HepG2 (cell line): Measurements from ENCODE around the gene PAQR7. TPM values are rescaled to one million over a fixed set of nuclear protein-coding genes. Genes with fewer than 3 reads are reported as not detected.

Experiments
- ATAC-seq: fragments of 200-7000 bp; cut with Tn5 transposase; 3 replicates; pipeline ENCODE4 v1.9.1; 2020; ENCODE audit warnings: mild to moderate bottlenecking, moderate library complexity
- BruUV-seq: library from RNA; stranded (reverse); fragments of 400-500 nt; replicated peaks from 2 replicates; lab custom pipeline; 2021; lab: Mats Ljungman, UMichigan
- CTCF ChIA-PET: fragments of 300-600 bp; formaldehyde crosslinking; extraction: SDS; loops from one replicate; lab custom pipeline; 2021; ENCODE audit warnings: low total read pairs, inconsistent platforms, low intra/inter-chr PET ratio; lab: Yijun Ruan, JAX
- POLR2A ChIA-PET: fragments of 350-600 bp; sonication (Branson Sonifier 250); formaldehyde crosslinking; loops from one replicate; lab custom pipeline; 2020; ENCODE audit warnings: antibody characterized with exemption, inconsistent platforms; lab: Yijun Ruan, JAX
- DNase-seq: peaks from one replicate; pipeline ENCODE4 v3.0.0-alpha.2; 2015; ENCODE audit warnings: low spot score
- FAIRE-seq: peaks from 3 replicates; lab custom pipeline; 2011; peaks lifted over from hg19 to GRCh38; lab: Jason Lieb, UNC
- H2AFZ ChIP-seq: one replicate; pipeline ENCODE4 v1.6.1; 2011; ENCODE audit warnings: low read length, inconsistent platforms
- H3K27ac ChIP-seq: fragments of 300-600 bp; 3 replicates; pipeline ENCODE4 v1.8.0; 2011; ENCODE audit warnings: mixed run types, mild to moderate bottlenecking, mixed read lengths, low read length, inconsistent platforms; ENCODE audit not compliant: insufficient read depth; ENCODE audit errors: extremely low read length
- H3K27me3 ChIP-seq, 2 experiments: fragments of 200-600 bp in 1 of 2; 2 replicates in 1 of 2; 3 replicates in 1 of 2; pipeline versions ENCODE4 v1.6.0 to v1.8.0; 2011; ENCODE audit warnings: low read length in 2 of 2, mild to moderate bottlenecking in 2 of 2, moderate library complexity in 2 of 2, inconsistent platforms in 1 of 2; ENCODE audit not compliant: insufficient read depth in 2 of 2, control insufficient read depth in 1 of 2
- H3K36me3 ChIP-seq, 2 experiments: fragments of 200-600 bp in 1 of 2; replicated peaks in 1 of 2; 2 replicates in 1 of 2; 3 replicates in 1 of 2; pipeline versions ENCODE4 v1.5.1 to v1.8.0; 2011; ENCODE audit warnings: low read length in 2 of 2, inconsistent platforms in 1 of 2; ENCODE audit not compliant: insufficient read depth in 2 of 2, control insufficient read depth in 1 of 2
- H3K4me1 ChIP-seq: 2 replicates; pipeline ENCODE4 v1.5.1; 2012; ENCODE audit warnings: low read length, inconsistent platforms; ENCODE audit not compliant: insufficient read depth
- H3K4me2 ChIP-seq: 2 replicates; pipeline ENCODE4 v1.6.0; 2011; ENCODE audit warnings: low read depth, low read length, inconsistent platforms
- H3K4me3 ChIP-seq, 3 experiments: fragments of 200-600 bp in 1 of 3; sonication (generic), shearing (Covaris generic) in 1 of 3; replicated peaks in 1 of 3; 2 replicates each; pipeline ENCODE4 v1.5.1; 2011 to 2016; ENCODE audit warnings: low read length in 3 of 3, inconsistent platforms in 2 of 3, low read depth in 2 of 3, mild to moderate bottlenecking in 2 of 3, control low read depth in 1 of 3, mixed read lengths in 1 of 3; ENCODE audit not compliant: insufficient read depth in 1 of 3
- H3K79me2 ChIP-seq: one replicate; pipeline ENCODE4 v1.6.1; 2011; ENCODE audit warnings: low read length, inconsistent platforms; ENCODE audit not compliant: insufficient read depth
- H3K9ac ChIP-seq: 2 replicates; pipeline ENCODE4 v1.6.0; 2011; ENCODE audit warnings: mild to moderate bottlenecking, low read depth, low read length, inconsistent platforms; ENCODE audit not compliant: insufficient read depth
- H3K9me3 ChIP-seq: 2 replicates; pipeline ENCODE4 v1.5.1; 2012; ENCODE audit warnings: mild to moderate bottlenecking, low read length
- H4K20me1 ChIP-seq: 2 replicates; pipeline ENCODE4 v1.6.0; 2011; ENCODE audit warnings: inconsistent platforms, mild to moderate bottlenecking, low read length, moderate library complexity; ENCODE audit not compliant: insufficient read depth
- AGO2 ChIP-seq: fragments of 200-400 bp; formaldehyde crosslinking; optimal IDR thresholded peaks from 2 replicates; pipeline ENCODE3; 2017; ENCODE audit warnings: mild to moderate bottlenecking, low read depth, low read length, moderate library complexity
- CBFB ChIP-seq: sonication (generic); formaldehyde crosslinking; IDR thresholded peaks from 2 replicates; pipeline ENCODE4 v1.4.0; 2020; ENCODE audit warnings: missing genetic modification reagents
- HNF4A ChIP-seq: sonication (generic); formaldehyde crosslinking; IDR thresholded peaks from 2 replicates; pipeline ENCODE4 v1.4.0; 2020; ENCODE audit warnings: missing genetic modification reagents
- NFE2L1 ChIP-seq: sonication (generic); formaldehyde crosslinking; IDR thresholded peaks from 2 replicates; pipeline ENCODE4 v1.4.0; 2020; ENCODE audit warnings: missing genetic modification reagents, mild to moderate bottlenecking, borderline replicate concordance
- NFKB2 ChIP-seq: sonication (generic); formaldehyde crosslinking; IDR thresholded peaks from 2 replicates; pipeline ENCODE4 v1.4.0; 2020; ENCODE audit warnings: missing genetic modification reagents, borderline replicate concordance
- RBAK ChIP-seq: sonication (generic); formaldehyde crosslinking; IDR thresholded peaks from 2 replicates; pipeline ENCODE4 v1.5.1; 2020; ENCODE audit warnings: mild to moderate bottlenecking, missing genetic modification reagents
- SRSF9 ChIP-seq: fragments of 200-400 bp; formaldehyde crosslinking; IDR thresholded peaks from 2 replicates; pipeline ENCODE4 v1.6.1; 2018; ENCODE audit warnings: borderline replicate concordance, mild to moderate bottlenecking, low read depth, low read length; ENCODE audit not compliant: insufficient read depth, poor library complexity, severe bottlenecking
- ZBTB20 ChIP-seq: sonication (generic); formaldehyde crosslinking; IDR thresholded peaks from 2 replicates; pipeline ENCODE4 v1.8.1; 2023; ENCODE audit warnings: missing genetic modification reagents, low read depth, mild to moderate bottlenecking, borderline replicate concordance
- ZNF180 ChIP-seq: sonication (generic); formaldehyde crosslinking; IDR thresholded peaks from 2 replicates; pipeline ENCODE4 v1.4.0; 2020; ENCODE audit warnings: low read depth, missing genetic modification reagents, borderline replicate concordance
- ZNF253 ChIP-seq: sonication (generic); formaldehyde crosslinking; IDR thresholded peaks from 2 replicates; pipeline ENCODE4 v1.8.0; 2022; ENCODE audit warnings: mild to moderate bottlenecking, missing genetic modification reagents, borderline replicate concordance
- ZNF292 ChIP-seq: sonication (generic); formaldehyde crosslinking; IDR thresholded peaks from 2 replicates; pipeline ENCODE4 v1.8.1; 2022; ENCODE audit warnings: mild to moderate bottlenecking, low read depth, missing genetic modification reagents, borderline replicate concordance
- ZSCAN29 ChIP-seq: sonication (generic); formaldehyde crosslinking; conservative IDR thresholded peaks from 2 replicates; pipeline ENCODE4 v1.4.0; 2020; ENCODE audit warnings: mild to moderate bottlenecking, missing genetic modification reagents
- WGBS: methylation state at CpG from one replicate; pipeline ENCODE4 v1.1.6; 2017; ENCODE audit warnings: low lambda C conversion rate; 5-methylcytosine and 5-hydroxymethylcytosine counted together
- in situ Hi-C: cut with HindIII; loops from 2 replicates; pipeline ENCODE4 v1.10.0; 2017; ENCODE audit warnings: low pct_unique_long_range_greater_than_20kb; ENCODE audit not compliant: extremely low pct_ligation_motif_present
- intact Hi-C: fragments of 100-400 bp; cut with micrococcal nuclease; formaldehyde crosslinking; loops from one replicate; pipeline ENCODE4 v1.10.0; 2022; ENCODE audit not compliant: unreplicated experiment
- polyA plus RNA-seq, 8 experiments: library from polyadenylated mRNA; depleted of rRNA in 3 of 8; stranded (reverse) in 7 of 8; unstranded in 1 of 8; fragments of >200 nt; fragmentation: Illumina TruSeq in 4 of 8; extraction: Trizol in 4 of 8; gene quantifications; 2 replicates each; pipeline versions ENCODE4 v1.2.1 to v1.2.3, GENCODE V29; 2011 to 2016; ENCODE audit warnings: low read depth in 4 of 8, missing spikeins in 1 of 8, mixed read lengths in 1 of 8; ENCODE audit not compliant: insufficient read depth in 1 of 8
- total RNA-seq, 5 experiments: library from RNA; depleted of rRNA; stranded (reverse); fragments of >200 nt; fragmentation: Illumina TruSeq; extraction: Trizol; gene quantifications; 2 replicates each; pipeline ENCODE4 v1.2.3, GENCODE V29; 2016; ENCODE audit warnings: low read depth in 1 of 5
- TF ChIP-seq, protein P1 (sequence below): sonication (generic); formaldehyde crosslinking; IDR thresholded peaks from 2 replicates; pipeline ENCODE4 v1.8.1; 2023; ENCODE audit warnings: missing genetic modification reagents, inconsistent platforms, borderline replicate concordance
- TF ChIP-seq, protein P2 (sequence below): sonication (generic); formaldehyde crosslinking; IDR thresholded peaks from 2 replicates; pipeline ENCODE4 v1.5.0; 2020; ENCODE audit warnings: missing genetic modification reagents
- TF ChIP-seq, protein P3 (sequence below): sonication (generic); formaldehyde crosslinking; IDR thresholded peaks from 2 replicates; pipeline ENCODE4 v1.4.0; 2020; ENCODE audit warnings: missing genetic modification reagents
- TF ChIP-seq, protein P4 (sequence below): sonication (generic); formaldehyde crosslinking; IDR thresholded peaks from 2 replicates; pipeline ENCODE4 v1.8.1; 2022; ENCODE audit warnings: mild to moderate bottlenecking, missing genetic modification reagents

Gene PAQR7
- total and polyA plus RNA-seq, 2 of the 13 experiments (the other 11 are each of a cell fraction or from before 2014, with no cell fraction given): 13.2 to 16.6 TPM

DNA sequence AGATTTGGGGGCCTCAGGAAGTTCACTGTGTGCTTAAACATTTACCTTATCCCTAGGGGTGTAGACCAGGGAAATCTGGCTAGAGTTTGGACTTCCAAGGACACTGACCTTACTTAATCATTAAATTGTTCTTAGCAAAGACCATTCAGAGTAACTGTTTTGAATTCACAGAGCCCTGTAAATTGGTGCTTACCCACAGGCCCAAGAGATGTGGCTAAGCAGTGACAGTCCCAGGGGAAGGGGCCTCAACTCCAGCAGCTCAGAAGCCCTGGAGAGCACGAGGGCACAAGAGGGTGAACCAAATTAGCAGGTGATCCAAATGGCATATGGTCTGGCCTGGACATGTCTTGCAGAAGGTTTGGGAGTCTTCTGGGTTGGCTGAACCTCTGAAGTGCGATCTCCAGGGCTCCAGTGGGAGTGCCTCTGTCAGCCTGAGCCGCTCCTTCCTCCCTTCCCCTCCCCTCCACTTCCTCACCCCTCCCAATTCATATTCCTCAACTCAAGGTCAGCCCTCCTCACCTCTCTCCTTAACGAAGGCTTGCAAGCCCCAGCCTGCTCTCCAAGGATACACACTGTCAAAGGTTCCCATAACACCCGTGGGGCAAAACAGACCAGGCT lies 4.3 kb downstream of the PAQR7 start:
- Histone ChIP-seq H2AFZ (no peak overlapping the region), H4K20me1 (no peaks in the 10 kb centered on the region), H3K9me3 (no peaks in the 10 kb centered on the region), H3K79me2 (peaks cover 22% of the 10 kb centered on the region), H3K27ac (peak overlapping the region; percentile 76), H3K4me2 (peak overlapping the region; percentile 81), H3K4me3 (peak overlapping the region; percentile 15 to 56 (median 31); a peak in 5 of 6 replicates), H3K36me3 (no peaks in the 10 kb centered on the region), H3K27me3 (no peaks in the 10 kb centered on the region; a peak in 1 of 5 replicates), H3K9ac (peak overlapping the region; percentile 31), H3K4me1 (peaks cover 90% of the 10 kb centered on the region)
- BruUV-seq: no TSS peak
- in situ Hi-C loops: no loop called here
- CTCF ChIA-PET: no interaction called here
- FAIRE-seq (peak; percentile 79), DNase-seq (peak; percentile 75), ATAC-seq (peak; percentile 12)
- intact Hi-C loops: no loop called here
- 3% methylated on average over 5 of the region's 5 CpGs for WGBS
- POLR2A ChIA-PET: interaction anchor here (1.0 kb wide), 1 partner anchor 9 kb away, joined by 4 read pairs; no protein-coding TSS in a partner anchor
- TF ChIP-seq NFKB2 (CRISPR knock-in tag): no peak
- TF ChIP-seq ZNF253 (CRISPR knock-in tag): no peak
- no peak for TF ChIP-seq AGO2
- TF ChIP-seq ZSCAN29 (CRISPR knock-in tag): peak; percentile 79; the same call in 1 of the 2 replicates
- TF ChIP-seq SRSF9: no peak
- TF ChIP-seq, protein P1, sequence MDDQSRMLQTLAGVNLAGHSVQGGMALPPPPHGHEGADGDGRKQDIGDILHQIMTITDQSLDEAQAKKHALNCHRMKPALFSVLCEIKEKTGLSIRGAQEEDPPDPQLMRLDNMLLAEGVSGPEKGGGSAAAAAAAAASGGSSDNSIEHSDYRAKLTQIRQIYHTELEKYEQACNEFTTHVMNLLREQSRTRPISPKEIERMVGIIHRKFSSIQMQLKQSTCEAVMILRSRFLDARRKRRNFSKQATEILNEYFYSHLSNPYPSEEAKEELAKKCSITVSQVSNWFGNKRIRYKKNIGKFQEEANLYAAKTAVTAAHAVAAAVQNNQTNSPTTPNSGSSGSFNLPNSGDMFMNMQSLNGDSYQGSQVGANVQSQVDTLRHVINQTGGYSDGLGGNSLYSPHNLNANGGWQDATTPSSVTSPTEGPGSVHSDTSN (CRISPR knock-in tag): no peak
- no peak for TF ChIP-seq CBFB (CRISPR knock-in tag)
- TF ChIP-seq, protein P2, sequence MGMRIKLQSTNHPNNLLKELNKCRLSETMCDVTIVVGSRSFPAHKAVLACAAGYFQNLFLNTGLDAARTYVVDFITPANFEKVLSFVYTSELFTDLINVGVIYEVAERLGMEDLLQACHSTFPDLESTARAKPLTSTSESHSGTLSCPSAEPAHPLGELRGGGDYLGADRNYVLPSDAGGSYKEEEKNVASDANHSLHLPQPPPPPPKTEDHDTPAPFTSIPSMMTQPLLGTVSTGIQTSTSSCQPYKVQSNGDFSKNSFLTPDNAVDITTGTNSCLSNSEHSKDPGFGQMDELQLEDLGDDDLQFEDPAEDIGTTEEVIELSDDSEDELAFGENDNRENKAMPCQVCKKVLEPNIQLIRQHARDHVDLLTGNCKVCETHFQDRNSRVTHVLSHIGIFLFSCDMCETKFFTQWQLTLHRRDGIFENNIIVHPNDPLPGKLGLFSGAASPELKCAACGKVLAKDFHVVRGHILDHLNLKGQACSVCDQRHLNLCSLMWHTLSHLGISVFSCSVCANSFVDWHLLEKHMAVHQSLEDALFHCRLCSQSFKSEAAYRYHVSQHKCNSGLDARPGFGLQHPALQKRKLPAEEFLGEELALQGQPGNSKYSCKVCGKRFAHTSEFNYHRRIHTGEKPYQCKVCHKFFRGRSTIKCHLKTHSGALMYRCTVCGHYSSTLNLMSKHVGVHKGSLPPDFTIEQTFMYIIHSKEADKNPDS (CRISPR knock-in tag): no peak
- TF ChIP-seq RBAK (CRISPR knock-in tag): no peak
- TF ChIP-seq ZNF292 (CRISPR knock-in tag): 0 out of 2 replicates have a peak, but pooled peaks have one; percentile 12
- no peak; the same call in 1 of the 2 replicates for TF ChIP-seq ZBTB20 (CRISPR knock-in tag)
- no peak for TF ChIP-seq NFE2L1 (CRISPR knock-in tag)
- TF ChIP-seq, protein P3, sequence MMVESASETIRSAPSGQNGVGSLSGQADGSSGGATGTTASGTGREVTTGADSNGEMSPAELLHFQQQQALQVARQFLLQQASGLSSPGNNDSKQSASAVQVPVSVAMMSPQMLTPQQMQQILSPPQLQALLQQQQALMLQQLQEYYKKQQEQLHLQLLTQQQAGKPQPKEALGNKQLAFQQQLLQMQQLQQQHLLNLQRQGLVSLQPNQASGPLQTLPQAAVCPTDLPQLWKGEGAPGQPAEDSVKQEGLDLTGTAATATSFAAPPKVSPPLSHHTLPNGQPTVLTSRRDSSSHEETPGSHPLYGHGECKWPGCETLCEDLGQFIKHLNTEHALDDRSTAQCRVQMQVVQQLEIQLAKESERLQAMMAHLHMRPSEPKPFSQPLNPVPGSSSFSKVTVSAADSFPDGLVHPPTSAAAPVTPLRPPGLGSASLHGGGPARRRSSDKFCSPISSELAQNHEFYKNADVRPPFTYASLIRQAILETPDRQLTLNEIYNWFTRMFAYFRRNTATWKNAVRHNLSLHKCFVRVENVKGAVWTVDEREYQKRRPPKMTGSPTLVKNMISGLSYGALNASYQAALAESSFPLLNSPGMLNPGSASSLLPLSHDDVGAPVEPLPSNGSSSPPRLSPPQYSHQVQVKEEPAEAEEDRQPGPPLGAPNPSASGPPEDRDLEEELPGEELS: peak; percentile 43
- peak; percentile 51 for TF ChIP-seq HNF4A (CRISPR knock-in tag)
- TF ChIP-seq, protein P4, sequence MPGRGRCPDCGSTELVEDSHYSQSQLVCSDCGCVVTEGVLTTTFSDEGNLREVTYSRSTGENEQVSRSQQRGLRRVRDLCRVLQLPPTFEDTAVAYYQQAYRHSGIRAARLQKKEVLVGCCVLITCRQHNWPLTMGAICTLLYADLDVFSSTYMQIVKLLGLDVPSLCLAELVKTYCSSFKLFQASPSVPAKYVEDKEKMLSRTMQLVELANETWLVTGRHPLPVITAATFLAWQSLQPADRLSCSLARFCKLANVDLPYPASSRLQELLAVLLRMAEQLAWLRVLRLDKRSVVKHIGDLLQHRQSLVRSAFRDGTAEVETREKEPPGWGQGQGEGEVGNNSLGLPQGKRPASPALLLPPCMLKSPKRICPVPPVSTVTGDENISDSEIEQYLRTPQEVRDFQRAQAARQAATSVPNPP: no peak
- TF ChIP-seq ZNF180 (CRISPR knock-in tag): no peak
